HG02623 (cell line): ENCODE results near the gene ITGAE.
"Not testable (repeated sequence)": the region's sequence is repeated elsewhere in the genome, so short reads cannot be mapped to it uniquely, and the experiment has no call there.

ENCODE experiments used
- ATAC-seq: cut with Tn5 transposase; IDR thresholded peaks from one replicate; pipeline ENCODE4 v1.9.1; 2021; ENCODE audit warnings: moderate library complexity; ENCODE audit not compliant: unreplicated experiment

The ITGAE gene

DNA sequence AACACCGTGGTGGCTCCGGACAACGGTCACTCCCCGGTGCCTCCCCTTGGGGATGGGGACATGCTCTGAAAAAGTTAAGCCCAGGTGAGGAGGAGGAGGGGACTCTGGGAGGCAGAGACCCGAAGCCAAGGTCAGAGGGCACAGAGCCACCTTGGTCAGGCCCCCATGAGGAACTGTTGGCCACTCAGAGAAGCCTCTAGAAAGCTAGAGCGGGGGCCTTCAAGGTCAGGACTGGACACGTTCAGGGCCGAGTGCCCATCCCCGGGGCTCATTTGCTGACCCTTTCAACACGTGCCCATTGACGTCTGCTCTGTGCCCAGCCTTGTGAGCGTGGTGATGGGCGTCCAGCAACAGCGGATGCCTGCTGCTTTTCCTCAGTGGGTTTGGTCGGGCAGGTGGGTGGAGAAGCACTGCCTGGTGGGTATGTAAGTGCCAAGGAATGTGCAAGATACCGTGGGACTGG is 39.0 kb downstream of the ITGAE start:
- no peak for ATAC-seq

DNA sequence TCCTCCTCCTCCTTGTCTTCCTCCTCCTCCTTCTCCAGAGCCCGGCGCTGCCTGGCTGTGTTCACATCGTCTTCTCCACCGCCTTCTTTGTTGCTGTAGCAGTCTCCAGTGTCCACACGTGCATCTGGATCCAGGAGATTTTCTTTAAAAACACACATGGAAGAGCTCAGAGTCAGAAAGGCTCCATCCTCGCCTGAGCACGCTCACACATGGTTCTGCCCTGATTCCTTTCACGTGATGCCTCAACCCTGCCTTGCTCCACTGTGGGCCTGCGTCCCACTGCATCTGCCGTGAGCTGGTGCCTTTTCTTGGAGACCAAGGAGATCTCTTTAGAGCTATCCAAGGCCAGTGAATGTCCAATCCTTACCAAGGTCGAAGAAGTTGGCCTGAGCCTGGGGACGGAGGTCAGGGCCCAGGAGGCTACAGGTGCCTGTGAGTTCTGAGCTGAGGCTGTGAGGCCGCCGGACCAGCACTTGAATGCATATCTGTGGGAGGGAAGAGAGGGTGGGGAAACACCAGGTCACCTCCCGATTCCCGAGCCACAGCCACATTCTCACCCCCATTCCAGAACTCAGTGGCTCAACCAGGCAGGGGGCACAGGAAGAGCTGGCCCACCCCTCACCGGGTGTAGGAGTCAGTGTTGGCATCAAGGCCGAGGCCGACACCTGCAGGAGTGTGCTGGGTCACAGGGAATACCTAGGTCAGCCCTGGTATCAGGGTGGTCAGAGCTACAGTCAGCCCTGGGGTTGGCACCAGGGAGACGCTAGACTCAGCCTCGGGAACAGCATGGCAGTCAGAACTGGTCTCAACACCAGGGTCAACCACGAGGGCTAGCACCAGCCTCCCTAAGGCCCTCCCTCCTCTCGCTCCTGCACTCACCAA is 39.7 kb downstream of the ITGAE start:
- ATAC-seq: no peak

DNA sequence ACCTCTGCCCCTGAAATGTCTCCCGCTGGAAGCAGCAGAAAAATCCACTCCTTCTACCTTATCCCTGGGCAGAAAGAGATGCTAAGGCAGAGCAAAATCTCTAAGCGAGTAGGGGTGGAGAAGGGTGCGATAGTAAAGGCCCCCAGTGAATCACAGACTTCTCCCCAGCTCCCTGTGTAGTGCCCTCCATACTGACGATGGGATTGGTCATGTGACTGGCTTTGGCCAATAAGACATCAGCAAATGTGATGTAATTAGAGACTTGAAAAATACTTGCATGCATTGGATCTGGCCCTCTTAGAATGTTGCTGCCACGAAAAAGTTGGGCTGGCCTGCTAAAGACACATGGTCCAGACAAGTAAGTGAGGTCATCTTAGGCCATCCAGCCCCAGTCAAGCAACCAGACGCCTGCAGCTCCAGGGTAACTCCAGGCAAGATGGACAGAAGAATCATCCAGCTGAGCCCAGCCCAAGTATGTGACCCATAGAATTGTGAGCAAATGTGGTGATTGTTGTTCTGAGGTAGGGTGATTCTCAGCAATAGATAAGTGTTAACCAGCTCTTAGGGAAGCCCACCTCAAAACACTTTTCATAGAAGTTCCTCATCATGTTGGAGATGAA is 41.3 kb downstream of the ITGAE start:
- ATAC-seq: no peak

DNA sequence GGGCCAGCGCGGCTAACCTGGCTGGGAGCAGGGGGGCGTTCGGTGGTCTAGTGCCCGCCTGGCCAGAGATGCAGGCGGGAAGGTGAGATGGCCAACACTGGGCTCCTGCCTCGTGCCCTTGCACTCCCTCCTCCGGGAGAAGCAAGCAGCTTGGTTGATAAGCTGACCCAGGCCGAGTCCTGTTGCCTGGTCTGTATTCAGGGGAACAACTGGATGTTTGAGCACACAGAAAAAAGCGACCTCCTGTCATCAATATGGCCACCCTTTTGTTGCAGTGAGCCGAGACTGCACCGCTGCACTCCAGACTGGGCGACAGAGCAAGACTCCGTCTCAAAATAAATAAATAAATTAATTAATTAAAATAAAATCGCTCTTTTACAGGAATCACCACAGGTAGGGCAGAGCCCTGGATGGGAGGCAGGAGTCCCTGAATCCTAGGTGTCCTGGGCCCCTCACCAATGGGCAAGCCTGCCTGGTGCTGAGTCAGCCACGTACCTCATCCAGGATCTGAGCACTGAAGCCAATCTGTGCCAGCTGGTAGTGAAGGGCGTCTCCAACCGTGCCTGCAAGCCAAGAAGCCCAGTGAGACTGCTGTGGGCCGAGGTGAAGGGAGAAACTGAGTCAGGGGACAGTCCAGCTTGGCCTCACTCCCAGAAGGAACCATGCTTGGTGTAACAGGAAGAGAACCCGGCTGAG is 45.5 kb downstream of the ITGAE start:
- ATAC-seq: no peak

DNA sequence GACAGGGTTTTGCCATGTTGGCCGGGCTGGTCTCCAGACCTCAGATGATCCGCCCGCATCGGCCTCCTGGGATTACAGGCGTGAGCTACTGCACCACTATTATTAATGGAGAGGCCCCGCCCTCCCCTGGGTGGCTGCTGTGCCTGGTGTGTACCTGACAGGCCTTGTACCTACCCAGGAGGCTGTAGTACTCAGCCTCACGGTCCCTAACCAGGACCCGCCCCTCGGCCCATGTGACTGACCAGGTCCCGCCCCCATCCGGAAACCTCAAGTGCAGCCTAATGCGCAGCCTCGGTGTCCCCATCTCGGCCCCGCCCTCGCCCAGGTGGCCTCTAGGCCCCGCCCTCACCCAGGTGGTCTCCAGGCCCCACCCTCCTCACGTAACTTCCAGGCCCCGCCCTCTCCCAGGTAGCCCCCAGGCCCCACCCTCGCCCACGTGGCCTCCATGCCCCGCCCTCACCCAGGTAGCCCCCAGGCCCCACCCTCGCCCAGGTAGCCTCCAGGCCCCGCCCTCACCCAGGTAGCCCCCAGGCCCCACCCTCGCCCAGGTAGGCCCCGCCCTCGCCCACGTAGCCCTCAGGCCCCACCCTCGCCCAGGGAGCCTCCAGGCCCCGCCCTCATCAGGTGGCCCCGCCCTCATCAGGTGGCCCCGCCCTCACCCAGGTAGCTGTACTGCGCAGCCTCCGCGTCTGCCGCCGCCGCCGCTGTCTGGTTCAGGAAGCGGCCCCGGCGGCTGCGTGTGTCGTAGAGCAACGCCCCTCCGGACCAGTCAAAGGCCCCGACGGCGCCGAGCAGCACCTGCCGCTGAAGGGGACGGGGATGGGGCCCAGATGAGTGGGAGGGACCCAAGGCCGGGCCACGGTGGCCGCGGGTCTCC is 46.3 kb downstream of the ITGAE start:
- ATAC-seq: no peak

DNA sequence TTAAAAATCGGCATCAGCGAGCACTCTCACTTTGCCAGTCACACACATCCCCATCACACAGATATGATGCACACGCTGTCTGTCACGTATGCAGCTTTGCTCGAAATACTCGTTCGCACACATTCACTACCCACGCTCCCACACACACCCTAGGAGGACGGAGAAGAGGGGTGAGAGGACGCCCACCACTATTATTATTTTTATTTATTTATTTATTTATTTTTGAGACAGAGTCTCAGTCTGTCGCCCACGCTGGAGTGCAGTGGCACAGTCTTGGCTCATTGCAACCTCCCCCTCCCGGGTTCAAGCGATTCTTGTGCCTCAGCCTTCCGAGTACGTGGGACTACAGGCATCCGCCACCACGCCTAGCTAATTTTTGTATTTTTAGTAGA is 46.9 kb downstream of the ITGAE start:
- no peak for ATAC-seq

- ATAC-seq: no peak
These were observed 47.4 kb downstream of the ITGAE start for GRCh38 chr17:3753624-3754023.

DNA sequence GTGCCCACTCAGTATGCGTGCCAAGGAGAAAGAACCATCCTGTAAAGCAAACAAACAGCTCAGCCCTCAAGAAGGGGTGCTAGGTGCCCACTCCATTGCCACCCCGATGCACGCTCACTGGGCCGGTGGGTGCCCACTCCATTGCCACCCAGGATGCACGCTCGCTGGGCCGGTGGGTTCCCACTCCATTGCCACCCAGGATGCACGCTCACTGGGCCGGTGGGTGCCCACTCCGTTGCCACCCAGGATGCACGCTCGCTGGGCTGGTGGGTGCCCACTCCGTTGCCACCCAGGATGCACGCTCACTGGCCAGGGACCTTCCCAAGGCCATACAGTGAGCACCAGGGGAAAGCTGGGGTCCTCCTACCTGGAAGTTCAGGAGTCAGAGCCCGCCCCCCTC is 49.2 kb downstream of the ITGAE start:
- ATAC-seq: no peak

GRCh38 chr17:3750926-3751325 is 50.1 kb downstream of the ITGAE start:
- no peak for ATAC-seq

DNA sequence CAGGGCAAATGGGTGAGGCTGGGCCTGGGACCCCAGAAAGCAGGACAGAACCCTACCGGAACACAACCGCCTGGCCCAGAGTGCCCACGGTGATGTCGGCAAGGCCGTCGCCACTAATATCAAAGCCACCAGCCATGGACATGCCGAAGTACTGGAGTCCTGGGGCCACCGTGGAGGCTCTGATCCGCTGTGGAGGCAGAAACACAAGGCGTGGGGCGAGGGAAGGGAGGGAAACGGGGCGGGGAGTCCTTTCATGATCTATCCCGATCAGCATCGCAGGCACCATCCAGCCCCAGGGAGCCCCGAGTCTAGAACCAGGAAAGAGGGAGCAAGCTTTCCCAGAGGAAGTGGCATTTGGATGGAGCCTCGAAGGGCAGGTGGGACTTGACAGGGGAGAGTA is 50.7 kb downstream of the ITGAE start:
- ATAC-seq: no peak

GRCh38 chr17:3748576-3748975 is 52.4 kb downstream of the ITGAE start:
- no peak for ATAC-seq

GRCh38 chr17:3747805-3748204 is 53.2 kb downstream of the ITGAE start:
- no peak for ATAC-seq

DNA sequence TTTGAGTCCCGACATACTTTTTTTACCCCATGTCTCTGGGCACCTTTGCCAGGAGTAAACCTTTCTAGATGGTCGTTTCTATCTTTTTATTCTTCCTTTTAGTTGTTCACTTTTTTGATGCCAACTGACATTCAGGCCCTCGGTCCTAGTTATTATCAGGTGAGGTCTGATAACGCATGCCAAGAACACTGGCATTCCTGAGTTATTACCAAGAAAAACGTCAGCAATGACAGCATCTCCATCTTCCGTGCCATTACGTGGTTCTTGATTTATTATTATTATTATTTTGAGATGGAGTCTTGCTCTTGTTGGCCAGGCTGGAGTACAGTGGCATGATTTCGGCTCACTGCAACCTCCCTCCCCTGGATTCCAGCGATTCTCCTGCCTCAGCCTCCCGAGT is 55.9 kb downstream of the ITGAE start:
- ATAC-seq: no peak

- no peak for ATAC-seq
These were observed 57.0 kb downstream of the ITGAE start for GRCh38 chr17:3744014-3744413.

DNA sequence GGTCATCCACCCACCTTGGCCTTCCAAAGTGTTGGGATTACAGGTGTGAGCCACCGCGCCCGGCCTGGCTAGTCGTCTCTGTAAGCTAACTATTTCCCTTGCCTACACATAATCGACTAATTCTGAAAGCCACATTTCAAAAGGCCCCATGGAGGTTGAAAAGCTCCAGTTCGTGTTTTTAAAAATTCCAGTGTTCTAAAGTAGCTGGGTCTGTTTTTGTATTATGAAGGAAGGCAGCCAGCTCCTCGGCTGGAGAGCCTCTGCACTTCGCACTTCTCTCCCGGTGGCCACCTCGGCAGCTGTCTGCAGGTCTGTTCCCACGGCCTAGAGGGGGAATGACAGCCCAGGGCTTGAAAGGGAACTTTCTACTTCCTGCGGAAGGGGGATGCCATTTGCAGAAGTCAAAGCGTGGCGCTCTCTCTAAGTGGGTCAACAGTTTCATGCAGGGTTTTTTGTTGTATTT is 60.3 kb downstream of the ITGAE start:
- no peak for ATAC-seq

- ATAC-seq: no peak
These were observed 61.4 kb downstream of the ITGAE start for GRCh38 chr17:3739422-3740124.

DNA sequence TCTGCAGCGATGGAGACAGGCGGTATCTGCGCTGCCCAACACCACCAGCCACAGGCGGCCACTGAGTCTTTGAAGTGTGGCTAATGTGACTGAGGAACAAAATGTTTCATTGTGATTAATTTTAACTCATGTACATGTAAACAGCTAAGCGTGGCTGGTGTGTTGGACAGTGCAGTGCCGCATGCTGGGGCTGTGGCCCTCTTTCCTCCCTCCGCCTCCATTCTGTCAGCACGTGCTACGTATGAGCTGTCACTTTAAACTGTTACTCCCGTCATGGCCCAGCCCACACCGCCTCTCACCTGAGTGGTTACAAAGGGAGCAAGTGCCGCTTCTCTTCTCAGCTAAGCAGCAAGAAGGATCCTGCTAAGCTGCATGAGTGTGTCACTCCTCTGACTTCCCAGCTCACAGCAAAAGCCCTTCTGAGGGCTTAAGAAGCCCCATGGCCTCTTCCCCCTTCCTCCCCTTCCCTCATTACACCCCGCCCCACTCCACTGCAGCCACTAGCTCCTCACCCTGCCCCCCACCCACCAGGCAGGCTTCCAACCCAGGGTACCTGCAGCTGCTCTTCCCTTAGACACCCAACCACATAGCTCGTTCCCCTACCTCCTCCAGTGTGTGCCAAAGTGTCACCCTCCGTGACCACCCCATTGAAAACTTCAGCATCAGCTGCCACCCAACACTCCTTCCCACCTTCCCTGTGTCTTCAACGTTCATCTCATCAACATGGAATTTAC is 62.3 kb downstream of the ITGAE start:
- ATAC-seq: no peak

DNA sequence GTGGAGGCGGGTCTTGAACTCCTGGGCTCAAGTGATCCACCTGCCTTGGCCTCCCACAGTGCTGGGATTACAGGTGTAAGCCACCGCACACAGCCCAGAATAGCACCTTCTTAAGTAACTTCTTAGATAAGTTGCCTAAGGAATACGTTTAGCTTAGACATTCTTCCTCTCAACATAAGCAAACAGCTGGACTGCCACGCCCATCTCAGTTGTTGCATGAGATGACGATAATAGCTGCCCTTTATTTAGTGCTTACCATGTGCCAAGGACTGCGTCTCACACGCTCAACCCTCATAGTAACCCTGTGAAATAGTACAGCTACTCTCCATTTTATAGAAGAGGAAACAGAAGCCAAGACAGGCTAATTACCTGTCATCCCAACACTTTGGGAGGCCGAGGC is 65.5 kb downstream of the ITGAE start:
- ATAC-seq: no peak

DNA sequence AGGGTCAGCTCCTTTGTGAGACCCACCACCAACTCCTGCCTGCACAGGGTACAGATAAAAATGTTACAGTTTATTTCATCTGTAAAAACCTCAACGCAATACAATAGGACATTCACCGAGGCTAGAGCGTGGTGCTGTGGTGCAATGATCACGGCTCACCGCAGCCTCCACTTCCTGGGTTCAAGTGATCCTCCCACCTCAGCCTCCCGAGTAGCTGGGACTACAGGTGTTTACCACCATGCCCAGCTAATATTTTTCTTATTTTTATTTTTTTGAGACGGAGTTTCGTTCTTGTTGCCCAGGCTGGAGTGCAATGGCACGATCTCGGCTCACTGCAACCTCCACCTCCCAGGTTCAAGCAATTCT is 66.1 kb downstream of the ITGAE start:
- ATAC-seq: not testable (repeated sequence)

DNA sequence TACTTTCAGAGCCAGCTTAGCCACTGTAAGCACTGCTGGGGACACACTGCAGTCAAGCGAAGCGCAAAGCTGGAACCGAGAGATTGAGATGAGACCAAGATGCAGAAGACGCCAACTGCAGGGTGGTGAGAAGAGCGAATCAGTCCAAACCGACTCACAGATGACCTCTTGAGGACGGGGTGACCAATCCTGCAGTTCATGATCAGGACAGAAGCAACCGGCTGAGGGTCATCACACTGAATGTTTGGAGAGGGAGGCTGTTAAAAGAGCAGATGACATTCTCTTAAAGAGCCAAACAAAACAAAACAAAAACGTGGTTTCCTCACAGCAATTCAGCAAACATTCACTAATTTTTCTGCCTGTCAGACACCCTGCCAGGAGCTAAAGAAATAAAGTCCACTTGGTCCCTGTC is 68.8 kb downstream of the ITGAE start:
- ATAC-seq: no peak
